A204.1 (cell line): ENCODE results near the gene PPRC1.

Source experiments
- FAIRE-seq: peaks from 2 replicates; lab custom pipeline; 2012; peaks lifted over from hg19 to GRCh38; lab: Jason Lieb, UNC

PPRC1 gene

GRCh38 chr10:102195296-102195870 lies 62.5 kb downstream of the PPRC1 start:
- no peak for FAIRE-seq

DNA sequence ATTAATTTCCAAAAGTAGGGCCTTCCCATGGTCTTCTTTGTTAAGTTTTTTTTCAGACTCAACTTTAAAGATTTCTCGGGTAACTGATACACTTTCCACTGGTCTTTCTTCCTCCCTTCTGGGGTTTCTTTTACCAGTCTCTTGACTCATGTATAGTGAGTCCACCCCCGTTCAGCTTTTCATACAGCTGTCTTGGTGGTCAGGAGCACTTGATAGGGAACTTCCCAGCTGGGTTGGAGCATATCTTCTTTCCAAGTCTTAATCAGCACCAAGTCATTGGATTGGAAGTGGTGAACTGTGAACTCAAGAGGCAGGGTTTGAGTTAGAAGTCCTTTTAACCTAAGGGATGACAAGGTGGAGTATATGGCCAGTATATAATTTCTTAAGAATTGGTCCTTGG lies 64.1 kb downstream of the PPRC1 start:
- no peak for FAIRE-seq

DNA sequence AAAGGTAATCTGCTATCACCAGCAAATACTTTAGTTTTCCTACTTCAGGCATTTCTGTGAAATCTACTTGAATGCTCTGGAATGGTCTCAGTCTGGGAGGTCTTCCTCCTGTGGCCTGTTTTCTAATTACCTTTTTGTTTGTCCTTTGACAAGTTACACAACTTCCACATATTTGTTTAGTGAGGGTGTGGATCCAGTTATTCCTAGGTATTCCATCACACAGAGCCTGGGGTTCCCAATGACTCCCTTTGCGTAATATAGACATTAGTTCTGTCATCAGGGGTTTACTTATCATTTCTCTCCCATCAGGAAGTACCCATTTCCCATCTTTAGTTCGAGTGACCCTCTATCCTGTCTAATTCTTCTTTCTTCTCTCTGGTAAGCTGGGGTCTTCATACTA lies 65.2 kb downstream of the PPRC1 start:
- no peak for FAIRE-seq
